GM18867 (cell line): ENCODE measurements around the gene ATIC.

Source experiments
- ATAC-seq: cut with Tn5 transposase; IDR thresholded peaks from one replicate; pipeline ENCODE4 v1.9.1; 2021; ENCODE audit warnings: mild to moderate bottlenecking, moderate library complexity; ENCODE audit not compliant: unreplicated experiment

Gene ATIC

DNA sequence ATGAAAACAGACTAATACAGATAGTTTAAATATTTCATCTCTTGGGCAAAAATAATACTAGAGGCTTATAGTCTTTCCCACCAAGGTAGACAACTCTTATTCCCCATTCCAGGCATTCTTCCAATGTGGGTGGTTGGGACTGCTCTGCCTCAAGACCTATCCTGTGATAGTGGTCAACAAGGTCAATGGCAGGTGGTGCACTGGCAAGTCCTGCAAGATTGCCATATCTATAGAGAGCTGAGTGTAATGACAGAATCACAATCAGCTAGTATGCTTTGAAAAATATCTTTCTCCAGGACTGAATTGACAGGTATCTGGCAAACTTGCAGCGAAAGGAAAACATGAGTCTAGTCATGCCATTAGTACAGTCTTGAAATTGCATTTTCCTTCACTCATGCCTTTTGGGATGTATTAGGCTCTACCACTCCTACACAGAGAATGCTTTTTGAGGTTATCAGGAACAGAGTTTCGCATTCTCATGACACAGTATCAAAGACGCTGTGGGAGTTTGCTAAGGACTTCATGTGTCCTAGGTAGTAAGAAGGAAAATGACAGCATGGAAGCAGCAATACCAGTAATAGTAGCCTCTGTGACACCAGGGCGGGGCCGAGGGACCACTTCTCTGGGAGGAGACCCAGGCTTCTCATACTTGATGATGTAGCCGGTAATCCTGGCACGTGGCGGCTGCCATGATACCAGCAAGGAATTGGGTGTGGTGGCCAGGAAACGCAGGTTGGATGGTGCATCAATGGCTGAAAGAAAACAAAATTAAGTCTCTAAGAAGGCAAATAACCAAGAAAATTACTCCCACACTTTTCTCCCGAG is 63.0 kb downstream of the ATIC start:
- ATAC-seq: no peak

DNA sequence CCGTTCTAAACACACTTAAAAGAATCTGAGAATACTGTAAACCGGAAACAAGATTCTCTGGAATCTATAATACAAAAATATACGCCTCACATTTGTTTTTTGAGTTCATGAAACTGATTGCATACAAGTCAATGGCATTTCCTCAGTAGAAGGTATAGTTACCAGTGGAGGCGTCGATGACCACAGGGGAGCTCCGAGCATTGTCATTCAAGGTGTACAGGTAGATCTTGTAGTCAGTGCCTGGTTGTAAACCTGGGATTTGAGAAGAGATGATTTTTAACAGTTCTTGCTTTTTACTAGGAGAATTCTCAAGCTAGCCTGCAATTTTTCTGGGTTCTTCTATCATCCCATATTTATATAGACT is 63.6 kb downstream of the ATIC start:
- ATAC-seq: no peak

DNA sequence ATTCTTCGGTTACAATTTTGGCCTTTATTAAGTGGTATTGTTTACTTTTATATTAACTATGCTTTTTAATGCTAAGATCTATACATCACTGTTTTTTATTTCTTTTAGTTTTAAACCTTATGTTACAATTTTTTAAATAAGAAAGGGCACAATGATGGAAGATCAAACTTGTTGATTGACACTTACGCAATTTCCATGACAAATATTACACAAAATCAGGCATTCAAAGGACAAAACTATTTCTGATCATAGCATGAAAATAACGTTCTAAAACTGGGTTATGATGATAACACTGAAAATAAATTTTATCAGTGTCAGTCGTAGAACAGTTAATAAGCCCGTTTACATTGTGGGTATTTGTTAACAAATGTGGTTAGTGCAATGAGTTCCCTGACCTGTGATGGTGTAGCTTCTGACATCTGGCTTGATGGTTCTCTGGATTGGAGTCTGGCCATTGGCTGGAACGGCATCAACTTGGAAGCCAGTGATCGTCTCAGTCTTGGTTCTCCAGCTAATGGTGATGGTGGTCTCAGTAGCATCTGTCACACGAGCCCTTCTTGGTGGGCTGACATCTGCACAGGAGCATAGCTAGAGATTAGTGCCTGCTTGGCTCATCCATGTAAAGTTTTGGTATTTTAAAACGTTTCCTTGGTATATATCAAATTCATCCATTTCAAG is 64.4 kb downstream of the ATIC start:
- no peak for ATAC-seq

DNA sequence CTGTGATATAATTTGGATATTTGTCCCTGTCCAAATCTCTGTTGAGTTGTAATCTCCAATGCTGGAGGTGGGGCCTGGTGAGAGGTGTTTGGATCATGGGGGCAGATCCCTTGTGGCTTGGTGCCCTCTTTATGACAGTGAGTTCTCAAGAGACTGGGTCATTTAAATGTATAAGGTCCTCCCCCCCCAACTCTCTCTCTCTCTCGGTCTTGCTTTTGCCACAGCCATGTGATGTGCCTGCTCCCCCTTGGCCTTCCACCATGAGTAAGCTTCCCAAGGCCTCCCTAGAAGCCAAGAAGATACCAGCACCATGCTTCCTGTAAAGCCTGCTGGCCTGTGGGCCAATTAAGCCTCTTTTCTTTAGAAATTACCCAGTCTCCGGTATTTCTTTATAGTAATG is 65.4 kb downstream of the ATIC start:
- no peak for ATAC-seq

DNA sequence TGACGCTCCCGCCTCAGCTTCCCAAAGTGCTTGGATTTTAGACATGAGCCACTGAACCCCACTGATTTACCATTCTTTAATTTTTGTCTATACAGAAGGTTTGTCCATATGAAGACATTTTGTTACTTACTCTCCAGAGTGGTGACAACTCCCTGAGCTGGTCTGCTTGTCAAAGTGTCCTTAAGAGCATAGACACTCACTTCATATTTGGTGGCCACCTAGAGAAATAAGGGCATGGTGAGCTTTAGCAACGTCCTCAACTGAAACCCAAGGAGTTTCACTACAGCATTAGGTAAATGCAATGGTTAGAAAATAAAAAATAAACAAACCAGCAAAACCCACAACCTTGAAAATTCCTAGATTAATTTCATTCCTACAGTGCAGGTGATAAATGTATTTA is 66.2 kb downstream of the ATIC start:
- ATAC-seq: no peak

DNA sequence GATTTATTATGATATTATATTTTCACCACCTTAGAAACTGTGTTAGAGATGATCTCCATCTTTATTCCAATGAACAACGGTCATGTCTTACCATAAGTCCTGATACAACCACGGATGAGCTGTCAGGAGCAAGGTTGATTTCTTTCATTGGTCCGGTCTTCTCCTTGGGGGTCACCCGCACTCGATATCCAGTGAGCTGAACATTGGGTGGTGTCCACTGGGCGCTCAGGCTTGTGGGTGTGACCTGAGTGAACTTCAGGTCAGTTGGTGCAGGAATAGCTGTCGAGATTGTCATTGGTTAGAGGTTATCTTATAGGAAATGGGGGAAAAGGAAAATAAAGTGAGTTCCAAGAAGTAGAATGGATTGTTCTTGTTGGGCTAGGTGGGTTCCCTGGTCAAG is 67.2 kb downstream of the ATIC start:
- no peak for ATAC-seq

DNA sequence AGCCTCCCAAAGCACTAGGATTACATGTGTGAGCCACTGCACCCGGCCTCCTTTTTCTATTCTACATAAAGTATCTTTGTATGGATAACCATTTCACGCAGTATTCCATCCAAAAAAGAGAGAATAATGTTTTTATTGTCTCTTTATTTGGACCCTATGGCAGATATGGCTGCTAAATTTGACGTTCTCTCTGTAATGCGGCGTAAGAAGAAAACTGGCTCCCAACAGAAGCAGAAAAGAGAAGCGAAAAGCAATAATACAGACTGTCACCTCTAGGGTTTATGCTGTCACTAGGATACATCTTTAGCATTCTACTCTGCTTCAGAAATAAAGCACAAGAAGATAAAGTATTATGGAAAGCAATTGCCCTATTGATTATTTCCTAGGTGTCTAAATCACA is 68.1 kb downstream of the ATIC start:
- no peak for ATAC-seq

DNA sequence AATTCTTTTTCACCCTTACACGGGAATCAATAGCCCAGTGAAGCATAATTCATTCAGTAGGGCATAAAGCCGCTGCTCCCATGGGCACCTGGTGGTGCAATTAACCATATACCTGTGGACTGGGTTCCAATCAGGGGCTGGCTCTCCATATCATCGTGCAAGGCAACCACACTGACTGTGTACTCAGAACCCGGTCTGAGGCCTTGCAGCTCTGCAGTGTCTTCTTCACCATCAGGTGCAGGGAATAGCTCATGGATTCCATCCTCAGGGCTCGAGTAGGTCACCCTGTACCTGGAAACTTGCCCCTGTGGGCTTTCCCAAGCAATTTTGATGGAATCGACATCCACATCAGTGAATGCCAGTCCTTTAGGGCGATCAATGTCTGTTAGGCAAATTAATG is 68.8 kb downstream of the ATIC start:
- ATAC-seq: no peak

DNA sequence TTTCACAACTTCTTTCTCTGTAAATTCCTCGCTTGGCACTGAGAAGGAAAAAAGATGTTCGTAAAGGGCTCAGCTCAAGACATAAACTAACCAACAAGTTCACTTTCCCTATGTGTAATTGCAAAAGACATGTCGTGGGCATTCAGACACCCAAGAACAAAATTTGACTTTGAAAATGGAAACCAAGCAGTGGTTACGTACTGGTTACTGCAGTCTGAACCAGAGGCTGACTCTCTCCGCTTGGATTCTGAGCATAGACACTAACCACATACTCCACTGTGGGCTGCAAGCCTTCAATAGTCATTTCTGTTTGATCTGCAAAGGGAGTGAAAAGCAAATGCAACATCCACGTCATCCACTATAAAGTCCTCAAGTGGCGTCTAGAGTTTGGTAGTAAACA is 70.2 kb downstream of the ATIC start:
- ATAC-seq: no peak

DNA sequence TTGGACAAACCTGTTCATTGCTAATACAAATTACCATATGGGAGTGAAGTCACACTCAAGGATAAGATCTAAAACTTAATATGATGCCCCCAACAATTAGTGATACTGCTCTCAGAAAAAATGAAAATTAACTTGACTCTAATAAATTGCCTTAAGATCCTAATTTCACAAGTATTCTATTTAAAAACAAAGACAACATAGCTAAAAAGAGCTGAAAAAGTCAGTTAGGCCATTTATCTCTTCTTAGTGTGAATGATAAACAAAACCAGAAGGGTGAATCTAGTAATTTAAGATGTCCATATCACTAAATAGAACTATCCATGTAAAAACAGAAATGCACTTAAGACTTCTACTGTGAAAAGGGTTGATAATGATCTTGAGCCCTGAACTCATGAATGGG is 70.6 kb downstream of the ATIC start:
- no peak for ATAC-seq

DNA sequence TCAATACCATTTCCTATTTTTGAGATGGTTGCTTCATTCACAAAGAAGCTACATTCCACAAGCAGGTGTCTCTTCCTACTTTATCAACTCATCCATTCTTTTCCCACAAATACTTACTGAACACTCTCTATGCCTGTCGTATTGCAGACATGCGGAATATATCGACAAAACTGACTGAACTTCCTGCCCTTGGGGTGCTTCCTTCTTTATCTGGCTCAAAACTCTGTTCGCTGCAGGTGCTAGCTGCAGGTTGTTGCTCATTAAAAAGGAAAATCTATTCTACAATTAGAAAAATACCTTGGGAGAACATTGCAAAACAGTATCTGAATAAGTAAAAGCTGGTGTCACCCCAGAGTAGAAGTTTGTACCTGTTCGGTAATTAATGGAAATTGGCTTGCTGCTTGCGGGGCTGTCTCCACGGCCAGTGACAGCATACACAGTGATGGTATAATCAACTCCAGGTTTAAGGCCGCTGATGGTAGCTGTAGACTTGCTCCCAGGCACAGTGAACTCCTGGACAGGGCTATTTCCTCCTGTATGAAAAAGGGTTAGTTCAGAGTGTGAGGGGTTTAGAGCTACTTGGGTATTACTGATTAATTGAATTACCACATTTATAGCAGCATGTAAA is 71.9 kb downstream of the ATIC start:
- ATAC-seq: no peak

DNA sequence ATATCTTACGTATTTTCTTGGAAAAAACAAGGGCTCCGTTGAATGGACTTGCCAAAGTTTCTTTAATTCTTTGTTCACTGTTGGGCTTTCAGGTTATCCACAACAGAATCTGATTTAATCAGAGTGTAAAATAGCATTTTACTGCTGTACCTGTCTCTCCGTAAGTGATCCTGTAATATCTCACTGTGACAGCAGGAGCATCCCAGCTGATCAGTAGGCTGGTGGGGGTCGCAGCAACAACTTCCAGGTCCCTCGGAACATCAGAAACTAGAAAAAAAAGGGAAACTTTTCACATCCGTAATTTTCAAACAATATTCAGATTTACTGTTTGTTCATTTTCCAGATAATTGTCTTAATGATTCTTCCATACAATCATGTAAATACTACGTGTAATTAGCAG is 72.9 kb downstream of the ATIC start:
- no peak for ATAC-seq

DNA sequence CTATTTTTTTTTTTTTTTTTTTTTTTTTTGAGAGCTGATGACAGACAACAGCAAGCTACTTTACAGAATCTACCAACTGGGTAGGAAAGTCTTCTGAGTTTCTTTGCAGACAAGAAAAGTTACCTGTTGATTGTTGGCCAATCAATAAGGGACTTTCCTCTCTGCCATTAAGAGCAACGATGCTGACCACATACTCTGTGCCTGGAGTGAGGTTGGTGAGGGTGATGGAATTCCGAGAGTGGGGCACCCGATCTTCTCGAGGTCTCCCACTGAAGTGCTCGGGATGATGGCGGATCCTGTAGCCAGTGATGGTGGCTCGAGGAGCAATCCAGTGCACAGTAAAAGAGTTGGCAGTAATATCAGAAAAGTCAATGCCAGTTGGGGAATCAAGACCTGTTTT is 74.7 kb downstream of the ATIC start:
- ATAC-seq: no peak

DNA sequence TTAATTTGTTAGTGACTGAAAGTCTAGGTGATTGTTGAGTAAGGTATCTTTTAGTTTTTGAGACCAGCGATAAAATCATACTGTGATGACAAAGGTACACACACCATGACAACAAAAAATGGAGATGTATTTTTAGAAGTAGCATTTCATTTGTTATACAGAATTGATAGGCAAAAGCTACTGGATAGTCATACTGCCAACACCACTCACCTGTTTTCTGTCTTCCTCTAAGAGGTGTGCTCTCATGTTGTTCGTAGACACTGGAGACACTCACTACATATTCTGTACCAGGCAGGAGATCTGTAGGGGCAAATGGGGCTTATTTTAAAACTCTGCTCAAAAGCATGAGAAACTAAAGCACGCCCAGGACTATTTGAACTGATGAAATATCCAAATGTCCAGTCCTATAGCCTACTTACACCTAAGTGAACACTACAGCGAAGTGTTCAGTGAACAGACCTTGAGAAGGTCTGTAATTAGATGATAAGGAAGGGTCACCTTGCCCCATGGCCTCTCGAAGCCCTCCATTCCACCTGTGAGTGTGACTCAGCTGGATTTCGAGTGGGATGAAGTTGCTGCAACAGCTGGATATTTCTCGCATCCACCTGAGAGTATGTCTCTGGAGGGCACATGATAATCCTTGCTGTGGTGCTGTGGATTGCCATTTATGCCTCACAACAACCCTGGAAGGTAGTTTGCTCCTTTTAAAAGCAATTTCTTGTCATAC is 76.3 kb downstream of the ATIC start:
- ATAC-seq: no peak

DNA sequence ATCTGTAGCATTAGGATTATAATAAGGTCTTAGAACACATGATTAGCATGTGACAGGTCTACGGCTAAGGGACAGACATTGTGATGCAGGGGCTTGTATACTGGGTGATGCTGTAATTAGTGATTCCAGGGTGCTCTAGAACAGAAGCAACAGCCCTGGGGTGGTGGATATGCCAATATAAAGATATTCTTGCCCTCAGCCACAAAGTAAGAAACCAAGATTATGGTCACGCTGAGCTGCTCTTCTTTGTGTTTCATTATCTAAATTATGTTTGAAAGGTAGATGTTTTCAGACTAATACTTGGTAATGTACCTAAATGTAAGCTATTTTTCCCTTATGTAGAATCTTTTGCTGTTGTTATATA is 78.7 kb downstream of the ATIC start:
- ATAC-seq: no peak

DNA sequence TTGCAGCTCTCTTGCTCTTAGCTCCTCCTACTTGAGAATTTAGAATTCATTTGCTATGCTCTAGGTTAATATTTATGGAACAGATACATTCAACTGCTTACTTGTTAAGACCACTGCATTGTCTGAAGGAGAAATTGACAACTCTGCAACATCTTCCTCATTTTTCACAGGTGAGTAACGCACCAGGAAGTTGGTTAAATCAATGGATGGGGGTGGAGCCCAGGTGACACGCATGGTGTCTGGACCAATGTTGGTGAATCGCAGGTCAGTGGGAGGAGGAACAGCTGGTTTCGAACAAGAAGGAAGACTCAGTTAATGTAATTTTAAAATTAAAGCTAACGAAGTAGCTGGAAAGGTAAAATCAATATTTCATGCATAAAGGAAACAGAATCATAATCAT is 79.7 kb downstream of the ATIC start:
- ATAC-seq: peak; percentile 42

DNA sequence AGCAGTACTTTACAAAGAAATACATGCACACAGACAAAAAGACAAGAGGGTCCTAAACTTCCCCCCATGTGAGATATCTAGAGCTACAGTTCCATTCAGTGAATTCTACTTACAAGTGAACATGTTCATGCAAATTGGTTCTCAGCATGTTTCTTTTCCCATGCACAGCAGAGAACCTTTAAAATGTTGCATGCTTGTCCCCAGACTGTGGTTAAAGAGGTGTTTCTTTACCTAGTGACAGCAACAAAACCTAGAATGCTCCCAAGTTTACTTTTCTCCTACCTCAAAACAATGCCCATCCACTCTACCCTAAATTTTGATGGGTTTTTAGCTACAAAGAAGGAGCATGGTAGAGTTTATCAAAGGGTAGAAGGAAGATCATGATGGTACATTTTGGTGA is 80.3 kb downstream of the ATIC start:
- ATAC-seq: no peak

DNA sequence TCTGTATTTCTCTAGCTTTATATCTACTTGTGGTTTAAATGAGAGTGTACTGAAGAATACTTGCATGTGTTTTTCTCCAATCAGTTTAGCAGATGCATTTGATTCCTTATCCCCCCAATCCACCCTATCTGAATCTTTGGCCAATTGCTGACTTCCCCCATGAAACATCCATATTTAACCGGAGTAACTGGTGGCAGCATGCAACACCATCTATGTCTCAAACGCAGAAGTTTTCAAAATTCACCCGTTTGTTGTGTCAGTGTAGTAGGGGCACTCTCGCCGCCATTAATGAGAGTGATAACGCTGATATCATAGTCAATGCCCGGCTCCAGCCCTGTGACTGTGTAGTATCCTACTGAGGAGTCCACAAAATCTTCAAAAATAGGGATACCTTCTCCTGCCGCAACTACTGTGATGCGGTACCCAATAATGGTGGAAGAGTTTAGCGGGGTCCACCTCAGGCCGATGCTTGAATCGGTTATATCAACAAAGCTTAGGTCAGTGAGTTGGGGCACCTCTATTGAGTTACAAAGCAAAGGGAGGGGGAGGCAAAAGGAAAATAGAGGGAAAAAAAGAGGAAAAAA is 80.9 kb downstream of the ATIC start:
- ATAC-seq: no peak

DNA sequence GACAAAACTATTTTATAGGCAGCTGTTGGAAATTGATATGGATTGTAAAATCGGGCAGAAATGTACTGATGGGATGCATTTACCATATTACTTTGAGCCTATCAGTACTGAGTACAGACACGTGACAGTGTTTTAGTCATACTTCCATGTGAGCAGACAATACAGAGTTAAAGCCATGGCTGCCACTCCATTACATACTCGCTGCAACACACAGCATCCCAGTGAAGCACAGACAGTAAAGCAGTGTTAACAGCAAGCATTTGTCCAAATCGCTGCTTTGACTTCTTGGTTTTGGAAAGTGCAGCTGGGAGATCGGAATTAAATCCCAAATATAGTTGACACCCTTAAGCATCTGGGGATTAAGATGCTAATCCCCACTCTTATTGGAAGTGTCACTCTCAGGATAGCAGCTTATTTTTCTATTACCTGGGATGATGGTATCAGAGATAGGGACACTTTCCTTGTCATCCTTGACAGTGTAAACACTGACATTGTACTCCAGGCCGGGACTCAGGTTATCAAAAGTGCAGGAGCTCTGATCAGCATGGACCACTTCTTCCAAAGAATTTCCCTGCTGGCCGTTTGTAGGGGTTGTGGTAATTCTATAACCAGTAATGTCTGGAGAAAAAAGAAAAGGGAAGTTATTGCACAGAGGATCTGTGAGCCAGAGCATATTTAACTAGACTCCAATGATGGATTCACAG is 82.4 kb downstream of the ATIC start:
- peak; percentile 27 for ATAC-seq

DNA sequence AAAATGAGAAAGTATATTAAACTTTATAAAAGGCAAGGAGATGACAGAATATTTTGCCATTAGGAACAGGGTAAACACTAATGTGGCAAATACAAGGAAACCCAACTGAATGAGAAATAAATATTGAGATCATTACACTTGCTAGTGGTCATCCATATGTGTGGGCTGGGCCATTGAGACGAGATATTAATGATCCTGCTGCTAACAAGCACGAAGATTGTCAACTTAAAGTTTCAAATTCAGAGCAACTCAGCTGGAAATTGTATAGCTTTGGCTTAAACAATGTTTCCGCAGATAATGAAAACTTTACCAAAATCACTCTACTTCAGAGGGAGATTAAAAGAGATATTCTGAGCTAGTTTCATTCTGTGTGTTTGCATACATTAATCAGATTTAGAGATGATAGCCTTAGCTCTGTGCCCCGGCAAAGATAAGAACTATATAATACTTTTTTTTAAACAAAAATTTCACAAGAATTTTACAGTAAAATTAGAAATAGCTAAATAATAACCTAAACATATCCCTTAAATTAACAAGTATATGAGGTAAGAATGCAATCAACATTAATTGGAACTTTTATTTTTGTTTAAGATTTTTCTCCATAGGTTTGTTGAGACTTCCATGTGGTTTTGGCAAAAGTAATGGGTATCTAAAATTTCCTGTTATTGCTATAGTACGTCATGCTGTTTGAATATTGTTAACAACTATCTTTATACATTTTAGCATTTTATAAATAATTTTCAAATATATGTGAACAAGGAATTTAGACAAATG is 84.0 kb downstream of the ATIC start:
- no peak for ATAC-seq
